ENCODE results near the gene NPAS3. TPM values are rescaled to one million over a fixed set of nuclear protein-coding genes. Genes with fewer than 3 reads are reported as not detected.

The NPAS3 gene
- total and polyA plus RNA-seq, 2 of the 8 experiments (the other 6 are each of a cell fraction or from before 2014, with no cell fraction given) = 0.11 to 0.60 TPM

DNA sequence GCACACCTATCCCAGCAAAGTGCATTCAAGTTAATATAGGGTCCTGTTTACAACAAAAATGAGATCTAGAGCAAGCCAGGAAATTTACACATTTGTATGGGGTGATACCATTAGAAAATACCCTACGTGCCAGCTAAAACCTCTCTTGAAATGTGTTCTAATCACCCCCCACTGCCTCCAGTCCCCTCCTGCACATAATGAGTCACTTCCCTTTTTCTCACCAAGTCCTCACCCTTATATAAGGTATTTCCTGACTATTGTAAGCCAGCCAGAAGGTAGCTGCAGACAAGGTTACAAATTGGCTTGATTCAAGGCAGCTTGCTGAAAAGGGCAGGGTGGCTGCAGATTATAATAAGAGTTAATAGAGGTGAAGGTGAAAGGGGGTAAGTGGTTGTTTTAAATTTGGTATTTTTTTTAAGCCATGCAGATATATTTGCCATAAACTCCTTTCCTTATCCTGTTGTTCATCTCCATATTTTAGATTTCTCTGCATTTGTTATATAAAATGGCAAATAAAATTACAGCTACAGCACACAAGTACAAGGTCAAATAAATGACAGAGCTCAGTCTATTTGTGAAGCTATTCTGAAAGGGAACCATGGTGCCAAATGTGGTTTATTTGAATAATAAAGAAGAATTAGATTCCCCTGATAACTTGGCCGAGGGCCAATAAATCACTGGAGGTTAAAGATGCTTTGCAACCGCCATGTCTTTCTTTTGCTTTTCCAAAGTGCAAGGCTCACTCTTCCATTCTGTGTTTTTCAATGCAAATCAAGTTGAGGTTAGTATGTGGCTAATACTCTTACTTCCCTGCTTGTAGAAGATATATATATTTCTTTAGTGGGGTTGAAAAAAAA lies 626.3 kb downstream of the NPAS3 start:
- H2BK12ac ChIP-seq (ENCODE audit: low read depth, low read length) = 0 out of 2 replicates have a peak overlapping the region, but pooled peaks have one; percentile 12
- no peak overlapping the region for H4K5ac ChIP-seq (ENCODE audit: insufficient read length, low read depth, low read length)
- ChIA-PET POLR2A (ENCODE audit: partially characterized antibody) (no interaction called here), CTCF (ENCODE audit: partially characterized antibody) (interaction anchor here (0.6 to 1.0 kb wide), 4 partner anchors 208 to 1052 kb away, joined by 3 to 5 read pairs (median 4); no protein-coding TSS in a partner anchor)
- H3K4ac ChIP-seq (replicated peaks; ENCODE audit: insufficient read length, low read depth, low read length) = no peak overlapping the region
- H3K4me3 ChIP-seq (ENCODE audit: extremely low read depth in 1 of 4, insufficient read depth in 2 of 4, low read depth in 3 of 4, low read length in 4 of 4) = no peak overlapping the region
- no peaks in the 10 kb centered on the region for H3K27me3 ChIP-seq (replicated peaks in 1 of 4; ENCODE audit: control insufficient read depth in 3 of 4, extremely low read depth in 1 of 4, insufficient read depth in 3 of 4, low read length in 3 of 4)
- H3K4me2 ChIP-seq (ENCODE audit: insufficient read depth in 1 of 2, low read depth in 2 of 2, low read length in 2 of 2) = no peak overlapping the region
- H2BK20ac ChIP-seq (ENCODE audit: low read length) = no peak overlapping the region
- no peak overlapping the region for H3K56ac ChIP-seq (replicated peaks; ENCODE audit: insufficient read length, low read depth, low read length)
- no peak overlapping the region for H2AK5ac ChIP-seq (ENCODE audit: low read depth, low read length)
- peak in 1 of 2 experiments; percentile 31 for DNase-seq (ENCODE audit: low read depth in 1 of 2, low spot score in 2 of 2)
- peaks cover 0 to 5% (median 3%) of the 10 kb centered on the region in 4 experiments; a peak in 3 of 7 replicates for H3K4me1 ChIP-seq (replicated peaks in 1 of 4; ENCODE audit: control insufficient read depth in 3 of 4, insufficient read depth in 4 of 4, low read length in 3 of 4)
- H4K91ac ChIP-seq (replicated peaks; ENCODE audit: insufficient read length, low read length) = no peak overlapping the region
- H2BK5ac ChIP-seq (ENCODE audit: low read depth, low read length) = 0 out of 2 replicates have a peak overlapping the region, but pooled peaks have one; percentile 62
- 71% methylated on average over 3 of the region's 3 CpGs; no CpG with 5 or more reads in 1 of the 2 experiments for WGBS, 2 experiments (ENCODE audit: extremely low coverage in 1 of 2, insufficient coverage in 1 of 2, insufficient read length in 1 of 2, insufficient replicate concordance in 2 of 2, low coverage in 1 of 2, low lambda C conversion rate in 2 of 2, missing lambda C conversion rate in 1 of 2)
- no peak overlapping the region for H3K27ac ChIP-seq (ENCODE audit: low read depth, low read length)
- H3K79me1 ChIP-seq (ENCODE audit: low read depth, low read length) = no peaks in the 10 kb centered on the region
- H3K9ac ChIP-seq (replicated peaks in 1 of 4; ENCODE audit: extremely low read depth in 1 of 4, low read depth in 3 of 4, low read length in 3 of 4) = no peak overlapping the region
- H3K36me3 ChIP-seq (ENCODE audit: control insufficient read depth in 2 of 4, insufficient read depth in 4 of 4, low read length in 3 of 4) = no peaks in the 10 kb centered on the region
- no peak overlapping the region for H3K18ac ChIP-seq (ENCODE audit: extremely low read depth, low read length)
- no peaks in the 10 kb centered on the region for H3K79me2 ChIP-seq (ENCODE audit: control insufficient read depth in 1 of 2, insufficient read depth in 2 of 2, low read length in 2 of 2)
- FAIRE-seq = no peak
- TF ChIP-seq SIN3A (conservative IDR thresholded peaks at IDR 0.05 in 1 of 2, IDR thresholded peaks at IDR 0.05 in 1 of 2; ENCODE audit: low read depth in 1 of 2, low read length in 2 of 2) = no peak
- TF ChIP-seq CBX8 (IDR thresholded peaks at IDR 0.05; ENCODE audit: borderline replicate concordance, low read depth, low read length) = no peak
- 0 out of 2 replicates have a peak, but pooled peaks have one; percentile 27 for TF ChIP-seq JUND (IDR thresholded peaks at IDR 0.05; ENCODE audit: low read length)
- H2BK15ac ChIP-seq (ENCODE audit: low read length) = no peak overlapping the region
- no peaks in the 10 kb centered on the region for H4K20me1 ChIP-seq (replicated peaks in 1 of 2; ENCODE audit: control insufficient read depth in 1 of 2, insufficient read depth in 2 of 2, low read length in 2 of 2)
- no peak overlapping the region for H3K23ac ChIP-seq (ENCODE audit: insufficient read length)
- H3K14ac ChIP-seq (ENCODE audit: insufficient read length) = no peak overlapping the region
- no peaks in the 10 kb centered on the region for H3K9me3 ChIP-seq (ENCODE audit: insufficient read depth in 2 of 2, low read depth in 1 of 2, low read length in 1 of 2)
- H2AFZ ChIP-seq (ENCODE audit: low read length) = 0 out of 2 replicates have a peak overlapping the region, but pooled peaks have one; percentile 75
- H4K8ac ChIP-seq (ENCODE audit: extremely low read depth, insufficient read depth, low read length) = no peak overlapping the region
- no peaks in the 10 kb centered on the region for H3K23me2 ChIP-seq (ENCODE audit: low read depth, low read length)
- no peak overlapping the region for H2BK120ac ChIP-seq (replicated peaks; ENCODE audit: low read depth, low read length)

Measured in H1 (cell line).